SK-N-SH (cell line): ENCODE data around the gene PRR16. TPM values are rescaled to one million over a fixed set of nuclear protein-coding genes. Genes with fewer than 3 reads are reported as not detected.

Source experiments
- CTCF ChIA-PET: fragments of 300-600, 350-600 bp; formaldehyde crosslinking; extraction: SDS; loops from one replicate; lab custom pipeline; 2021; lab: Yijun Ruan, JAX
- POLR2A ChIA-PET: fragments of 350-600 bp; sonication (Branson Sonifier 250); formaldehyde crosslinking; extraction: SDS; loops from one replicate; lab custom pipeline; 2020; ENCODE audit warnings: antibody characterized with exemption, inconsistent platforms; lab: Yijun Ruan, JAX
- DNase-seq: peaks from one replicate; pipeline ENCODE4 v3.0.0; 2012
- H2AFZ ChIP-seq: fragments of 200-600 bp; sonication (generic); 2 replicates; pipeline ENCODE4 v1.8.1; 2016; ENCODE audit warnings: antibody characterized with exemption, mild to moderate bottlenecking, low read depth
- H3F3A ChIP-seq: fragments of 200-600 bp; sonication (generic); replicated peaks from 2 replicates; pipeline ENCODE3; 2016; ENCODE audit warnings: antibody characterized with exemption, mild to moderate bottlenecking; ENCODE audit not compliant: insufficient read depth
- H3K27ac ChIP-seq, 2 experiments: fragments of 200-500 bp in 1 of 2; fragments of 200-600 bp in 1 of 2; sonication (Bioruptor generic) in 1 of 2; sonication (generic), shearing (Covaris generic) in 1 of 2; 2 replicates each; pipeline versions ENCODE4 v1.5.1 to v1.6.1; 2014 to 2016; ENCODE audit warnings: low read depth in 2 of 2, inconsistent platforms in 1 of 2, low read length in 1 of 2, mild to moderate bottlenecking in 1 of 2, mixed read lengths in 1 of 2
- H3K27me3 ChIP-seq: fragments of 200-600 bp; sonication (generic), shearing (Covaris generic); 2 replicates; pipeline ENCODE4 v1.6.1; 2016; ENCODE audit warnings: mixed run types; ENCODE audit not compliant: insufficient read depth
- H3K36me3 ChIP-seq, 2 experiments: fragments of 200-500 bp in 1 of 2; fragments of 200-600 bp in 1 of 2; sonication (Bioruptor generic) in 1 of 2; sonication (generic) in 1 of 2; replicated peaks in 1 of 2; 2 replicates each; pipeline versions ENCODE3 to v1.5.1; 2014 to 2016; ENCODE audit warnings: low read length in 1 of 2, mild to moderate bottlenecking in 1 of 2; ENCODE audit not compliant: insufficient read depth in 2 of 2, control insufficient read depth in 1 of 2
- H3K4me1 ChIP-seq, 2 experiments: fragments of 200-500 bp in 1 of 2; fragments of 200-600 bp in 1 of 2; sonication (Bioruptor generic) in 1 of 2; sonication (generic), shearing (Covaris generic) in 1 of 2; 2 replicates each; pipeline versions ENCODE4 v1.5.1 to v1.6.1; 2014 to 2016; ENCODE audit warnings: low read depth in 1 of 2, low read length in 1 of 2, mixed run types in 1 of 2; ENCODE audit not compliant: insufficient read depth in 2 of 2, control insufficient read depth in 1 of 2
- H3K4me2 ChIP-seq: fragments of 200-600 bp; sonication (generic), shearing (Covaris generic); 2 replicates; pipeline ENCODE4 v1.6.1; 2017; ENCODE audit warnings: mixed run types
- H3K4me3 ChIP-seq, 2 experiments: fragments of 200-500 bp in 1 of 2; fragments of 200-600 bp in 1 of 2; sonication (Bioruptor generic) in 1 of 2; sonication (generic), shearing (Covaris generic) in 1 of 2; 2 replicates each; pipeline versions ENCODE4 v1.5.1 to v1.8.1; 2014 to 2016; ENCODE audit warnings: low read depth in 2 of 2, inconsistent platforms in 1 of 2, low read length in 1 of 2, mild to moderate bottlenecking in 1 of 2, mixed read lengths in 1 of 2, moderate library complexity in 1 of 2
- H3K79me2 ChIP-seq: fragments of 200-600 bp; sonication (generic); 2 replicates; pipeline ENCODE4 v1.8.1; 2017; ENCODE audit warnings: mild to moderate bottlenecking; ENCODE audit not compliant: insufficient read depth
- H3K9ac ChIP-seq: fragments of 200-600 bp; sonication (generic); 2 replicates; pipeline ENCODE4 v1.6.1; 2017; ENCODE audit warnings: mixed run types
- H3K9me2 ChIP-seq: fragments of 200-600 bp; sonication (generic); 2 replicates; pipeline ENCODE4 v1.6.1; 2017; ENCODE audit warnings: mixed run types
- H3K9me3 ChIP-seq: fragments of 200-600 bp; sonication (generic); 2 replicates; pipeline ENCODE4 v1.6.1; 2017; ENCODE audit warnings: mixed run types, mild to moderate bottlenecking, moderate library complexity
- H4K20me1 ChIP-seq: fragments of 200-600 bp; sonication (generic); 2 replicates; pipeline ENCODE4 v1.6.1; 2017; ENCODE audit warnings: mild to moderate bottlenecking, mixed run types; ENCODE audit not compliant: insufficient read depth
- ELF1 ChIP-seq: IDR thresholded peaks from 2 replicates; pipeline ENCODE4 v1.4.0; 2012
- EZH2phosphoT487 ChIP-seq: fragments of 200-600 bp; sonication (generic); IDR thresholded peaks from 2 replicates; pipeline ENCODE4 v1.6.1; 2017; ENCODE audit warnings: low read depth, mixed run types, mild to moderate bottlenecking, antibody characterized with exemption, moderate library complexity, borderline replicate concordance
- FOSL2 ChIP-seq: IDR thresholded peaks from 2 replicates; pipeline ENCODE4 v1.4.0; 2012; ENCODE audit warnings: low read depth, mild to moderate bottlenecking, moderate library complexity, borderline replicate concordance
- FOXM1 ChIP-seq: IDR thresholded peaks from 2 replicates; pipeline ENCODE4 v1.4.0; 2012; ENCODE audit warnings: low read depth, mild to moderate bottlenecking
- GATA2 ChIP-seq: sonication (generic); formaldehyde crosslinking; IDR thresholded peaks from 2 replicates; pipeline ENCODE4 v1.5.0; 2020; ENCODE audit warnings: mild to moderate bottlenecking, missing genetic modification reagents
- MXI1 ChIP-seq: IDR thresholded peaks from 2 replicates; pipeline ENCODE4 v1.6.1; 2012; ENCODE audit warnings: mild to moderate bottlenecking, low read depth, low read length, improper control_type of control experiment
- RCOR1 ChIP-seq: fragments of 150-350 bp; IDR thresholded peaks from 2 replicates; pipeline ENCODE4 v1.6.1; 2017; ENCODE audit warnings: antibody characterized with exemption, low read length
- RFX5 ChIP-seq: IDR thresholded peaks from 2 replicates; pipeline ENCODE4 v1.6.1; 2012; ENCODE audit warnings: mild to moderate bottlenecking, improper control_type of control experiment, low read length
- SMC3 ChIP-seq: IDR thresholded peaks from 2 replicates; pipeline ENCODE4 v1.6.1; 2012; ENCODE audit warnings: low read depth, low read length, improper control_type of control experiment
- TAF1 ChIP-seq: IDR thresholded peaks from 2 replicates; pipeline ENCODE4 v1.6.1; 2012; ENCODE audit warnings: low read depth, mild to moderate bottlenecking, low read length, moderate library complexity, borderline replicate concordance
- TEAD4 ChIP-seq: IDR thresholded peaks from 2 replicates; pipeline ENCODE4 v1.4.0; 2012; ENCODE audit warnings: mild to moderate bottlenecking, borderline replicate concordance; ENCODE audit not compliant: insufficient read depth
- YY1 ChIP-seq: IDR thresholded peaks from 2 replicates; pipeline ENCODE4 v1.4.0; 2012; ENCODE audit warnings: low read depth, mild to moderate bottlenecking
- WGBS: methylation state at CpG from one replicate; pipeline ENCODE4 v1.1.6; 2017; ENCODE audit warnings: low lambda C conversion rate; 5-methylcytosine and 5-hydroxymethylcytosine counted together
- polyA plus RNA-seq, 3 experiments: library from polyadenylated mRNA; depleted of rRNA; stranded (reverse); fragments of >200 nt; gene quantifications; 2 replicates each; pipeline ENCODE4 v1.2.3, GENCODE V29; 2012
- TF ChIP-seq, protein P1 (sequence below): IDR thresholded peaks from 2 replicates; pipeline ENCODE4; 2012
- TF ChIP-seq, protein P2 (sequence below): IDR thresholded peaks from 2 replicates; pipeline ENCODE4 v1.4.0; 2012; ENCODE audit warnings: low read depth, borderline replicate concordance
- TF ChIP-seq, protein P3 (sequence below): IDR thresholded peaks from 2 replicates; pipeline ENCODE4 v1.4.0; 2012; ENCODE audit warnings: low read depth
- TF ChIP-seq, protein P4 (sequence below): IDR thresholded peaks from 2 replicates; pipeline ENCODE4 v1.4.0; 2012; ENCODE audit warnings: low read depth, borderline replicate concordance

Gene PRR16
- polyA plus RNA-seq, 1 of the 3 experiments (the other 2 are of a cell fraction): 26.7 TPM

DNA sequence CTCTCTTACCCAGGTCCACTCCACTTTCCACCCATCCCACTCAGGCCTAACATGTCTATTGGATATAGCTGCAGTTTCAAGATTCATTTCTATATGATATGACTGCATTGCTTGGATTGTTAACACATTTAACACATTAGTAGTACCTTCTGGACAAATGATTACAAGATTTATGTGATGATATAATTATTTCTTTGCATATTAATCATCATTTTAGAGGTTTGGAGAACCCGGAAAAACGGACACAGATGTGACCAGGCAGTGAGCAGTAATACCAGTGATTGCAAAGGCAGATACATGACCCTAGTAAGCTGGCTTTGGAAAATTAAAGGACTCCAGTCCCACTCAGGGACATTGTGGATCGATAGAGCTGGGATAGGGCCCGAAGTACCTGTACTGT lies 103.8 kb downstream of the PRR16 start:
- Histone ChIP-seq H3K36me3 (peaks cover 0 to 18% of the 10 kb centered on the region in 2 experiments), H3K4me1 (peaks cover 0 to 7% of the 10 kb centered on the region in 2 experiments; a peak in 2 of 4 replicates), H3K9ac (no peak overlapping the region)
- POLR2A ChIA-PET: no interaction called here
- TF ChIP-seq TAF1 (no peak), FOXM1 (no peak), TEAD4 (no peak), YY1 (no peak), FOSL2 (no peak), MXI1 (no peak), RCOR1 (no peak), RFX5 (no peak), EZH2phosphoT487 (no peak), GATA2 (CRISPR knock-in tag) (no peak), SMC3 (no peak), ELF1 (no peak)
- TF ChIP-seq, protein P1, sequence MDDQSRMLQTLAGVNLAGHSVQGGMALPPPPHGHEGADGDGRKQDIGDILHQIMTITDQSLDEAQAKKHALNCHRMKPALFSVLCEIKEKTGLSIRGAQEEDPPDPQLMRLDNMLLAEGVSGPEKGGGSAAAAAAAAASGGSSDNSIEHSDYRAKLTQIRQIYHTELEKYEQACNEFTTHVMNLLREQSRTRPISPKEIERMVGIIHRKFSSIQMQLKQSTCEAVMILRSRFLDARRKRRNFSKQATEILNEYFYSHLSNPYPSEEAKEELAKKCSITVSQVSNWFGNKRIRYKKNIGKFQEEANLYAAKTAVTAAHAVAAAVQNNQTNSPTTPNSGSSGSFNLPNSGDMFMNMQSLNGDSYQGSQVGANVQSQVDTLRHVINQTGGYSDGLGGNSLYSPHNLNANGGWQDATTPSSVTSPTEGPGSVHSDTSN: no peak
- TF ChIP-seq, protein P2, sequence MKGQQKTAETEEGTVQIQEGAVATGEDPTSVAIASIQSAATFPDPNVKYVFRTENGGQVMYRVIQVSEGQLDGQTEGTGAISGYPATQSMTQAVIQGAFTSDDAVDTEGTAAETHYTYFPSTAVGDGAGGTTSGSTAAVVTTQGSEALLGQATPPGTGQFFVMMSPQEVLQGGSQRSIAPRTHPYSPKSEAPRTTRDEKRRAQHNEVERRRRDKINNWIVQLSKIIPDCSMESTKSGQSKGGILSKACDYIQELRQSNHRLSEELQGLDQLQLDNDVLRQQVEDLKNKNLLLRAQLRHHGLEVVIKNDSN: no peak
- TF ChIP-seq, protein P3, sequence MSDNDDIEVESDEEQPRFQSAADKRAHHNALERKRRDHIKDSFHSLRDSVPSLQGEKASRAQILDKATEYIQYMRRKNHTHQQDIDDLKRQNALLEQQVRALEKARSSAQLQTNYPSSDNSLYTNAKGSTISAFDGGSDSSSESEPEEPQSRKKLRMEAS: no peak
- TF ChIP-seq, protein P4, sequence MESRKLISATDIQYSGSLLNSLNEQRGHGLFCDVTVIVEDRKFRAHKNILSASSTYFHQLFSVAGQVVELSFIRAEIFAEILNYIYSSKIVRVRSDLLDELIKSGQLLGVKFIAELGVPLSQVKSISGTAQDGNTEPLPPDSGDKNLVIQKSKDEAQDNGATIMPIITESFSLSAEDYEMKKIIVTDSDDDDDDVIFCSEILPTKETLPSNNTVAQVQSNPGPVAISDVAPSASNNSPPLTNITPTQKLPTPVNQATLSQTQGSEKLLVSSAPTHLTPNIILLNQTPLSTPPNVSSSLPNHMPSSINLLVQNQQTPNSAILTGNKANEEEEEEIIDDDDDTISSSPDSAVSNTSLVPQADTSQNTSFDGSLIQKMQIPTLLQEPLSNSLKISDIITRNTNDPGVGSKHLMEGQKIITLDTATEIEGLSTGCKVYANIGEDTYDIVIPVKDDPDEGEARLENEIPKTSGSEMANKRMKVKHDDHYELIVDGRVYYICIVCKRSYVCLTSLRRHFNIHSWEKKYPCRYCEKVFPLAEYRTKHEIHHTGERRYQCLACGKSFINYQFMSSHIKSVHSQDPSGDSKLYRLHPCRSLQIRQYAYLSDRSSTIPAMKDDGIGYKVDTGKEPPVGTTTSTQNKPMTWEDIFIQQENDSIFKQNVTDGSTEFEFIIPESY: no peak
- TF ChIP-seq, all 33 proteins: peak for 0
- no peaks in the 10 kb centered on the region for H3K9me3 ChIP-seq
- no peak overlapping the region for H3K4me3 ChIP-seq
- WGBS: 78% methylated on average over 4 of the region's 4 CpGs
- DNase-seq: no peak
- H4K20me1 ChIP-seq: no peaks in the 10 kb centered on the region
- peaks cover 3% of the 10 kb centered on the region for H3F3A ChIP-seq
- CTCF ChIA-PET: no interaction called here
- H3K79me2 ChIP-seq: peaks cover 41% of the 10 kb centered on the region; the same call in 1 of the 2 replicates
- no peaks in the 10 kb centered on the region for H3K27me3 ChIP-seq
- no peaks in the 10 kb centered on the region for H3K9me2 ChIP-seq
- H2AFZ ChIP-seq: no peak overlapping the region
- no peak overlapping the region for H3K27ac ChIP-seq
- no peak overlapping the region for H3K4me2 ChIP-seq
